ENCODE data around the gene SST. TPM values are rescaled to one million over a fixed set of nuclear protein-coding genes. Genes with fewer than 3 reads are reported as not detected.

The SST gene
- polyA plus RNA-seq, 1 donor from 2014 or later: 9.7 TPM

DNA sequence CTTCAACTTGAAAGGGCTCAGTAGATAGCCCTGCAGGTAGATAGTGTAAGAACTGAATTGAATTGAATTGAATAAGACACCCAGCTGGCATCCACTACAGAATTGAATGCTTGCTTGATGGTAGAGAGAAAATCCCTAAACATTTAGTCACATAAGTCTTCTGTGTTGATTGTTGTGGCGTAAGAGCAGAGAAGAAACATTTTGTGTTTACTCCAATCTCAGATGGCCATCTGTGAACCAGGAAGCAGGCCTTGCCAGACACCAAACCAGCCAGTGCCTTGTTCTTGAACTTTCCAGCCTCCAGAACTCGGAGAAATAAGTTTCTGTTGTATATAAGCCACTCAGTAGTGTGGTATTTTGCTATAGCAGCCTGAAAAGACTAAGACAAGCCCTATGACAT lies 43.6 kb downstream of the SST start:
- H3F3A ChIP-seq (ENCODE audit: insufficient read depth, low read length, poor library complexity, severe bottlenecking): no peaks in the 10 kb centered on the region
- no peak overlapping the region for H2AFZ ChIP-seq (ENCODE audit: low read depth, low read length)
- no peaks in the 10 kb centered on the region for H4K20me1 ChIP-seq (ENCODE audit: insufficient read depth)
- TF ChIP-seq MXI1 (conservative IDR thresholded peaks at IDR 0.05; ENCODE audit: poor library complexity, severe bottlenecking) (no peak), EZH2 (IDR thresholded peaks at IDR 0.05; ENCODE audit: borderline replicate concordance, insufficient read depth, low read length, poor library complexity, severe bottlenecking) (no peak), RAD21 (conservative IDR thresholded peaks at IDR 0.05) (no peak), EP300 (conservative IDR thresholded peaks at IDR 0.05; ENCODE audit: poor library complexity, severe bottlenecking) (no peak), POLR2AphosphoS5 (IDR thresholded peaks at IDR 0.05) (no peak), TAF1 (IDR thresholded peaks at IDR 0.05; ENCODE audit: low read depth) (no peak), SMC3 (conservative IDR thresholded peaks at IDR 0.05; ENCODE audit: poor library complexity) (no peak)
- TF ChIP-seq, protein P1, sequence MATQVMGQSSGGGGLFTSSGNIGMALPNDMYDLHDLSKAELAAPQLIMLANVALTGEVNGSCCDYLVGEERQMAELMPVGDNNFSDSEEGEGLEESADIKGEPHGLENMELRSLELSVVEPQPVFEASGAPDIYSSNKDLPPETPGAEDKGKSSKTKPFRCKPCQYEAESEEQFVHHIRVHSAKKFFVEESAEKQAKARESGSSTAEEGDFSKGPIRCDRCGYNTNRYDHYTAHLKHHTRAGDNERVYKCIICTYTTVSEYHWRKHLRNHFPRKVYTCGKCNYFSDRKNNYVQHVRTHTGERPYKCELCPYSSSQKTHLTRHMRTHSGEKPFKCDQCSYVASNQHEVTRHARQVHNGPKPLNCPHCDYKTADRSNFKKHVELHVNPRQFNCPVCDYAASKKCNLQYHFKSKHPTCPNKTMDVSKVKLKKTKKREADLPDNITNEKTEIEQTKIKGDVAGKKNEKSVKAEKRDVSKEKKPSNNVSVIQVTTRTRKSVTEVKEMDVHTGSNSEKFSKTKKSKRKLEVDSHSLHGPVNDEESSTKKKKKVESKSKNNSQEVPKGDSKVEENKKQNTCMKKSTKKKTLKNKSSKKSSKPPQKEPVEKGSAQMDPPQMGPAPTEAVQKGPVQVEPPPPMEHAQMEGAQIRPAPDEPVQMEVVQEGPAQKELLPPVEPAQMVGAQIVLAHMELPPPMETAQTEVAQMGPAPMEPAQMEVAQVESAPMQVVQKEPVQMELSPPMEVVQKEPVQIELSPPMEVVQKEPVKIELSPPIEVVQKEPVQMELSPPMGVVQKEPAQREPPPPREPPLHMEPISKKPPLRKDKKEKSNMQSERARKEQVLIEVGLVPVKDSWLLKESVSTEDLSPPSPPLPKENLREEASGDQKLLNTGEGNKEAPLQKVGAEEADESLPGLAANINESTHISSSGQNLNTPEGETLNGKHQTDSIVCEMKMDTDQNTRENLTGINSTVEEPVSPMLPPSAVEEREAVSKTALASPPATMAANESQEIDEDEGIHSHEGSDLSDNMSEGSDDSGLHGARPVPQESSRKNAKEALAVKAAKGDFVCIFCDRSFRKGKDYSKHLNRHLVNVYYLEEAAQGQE (IDR thresholded peaks at IDR 0.05; ENCODE audit: borderline replicate concordance): no peak
- TF ChIP-seq, protein P2, sequence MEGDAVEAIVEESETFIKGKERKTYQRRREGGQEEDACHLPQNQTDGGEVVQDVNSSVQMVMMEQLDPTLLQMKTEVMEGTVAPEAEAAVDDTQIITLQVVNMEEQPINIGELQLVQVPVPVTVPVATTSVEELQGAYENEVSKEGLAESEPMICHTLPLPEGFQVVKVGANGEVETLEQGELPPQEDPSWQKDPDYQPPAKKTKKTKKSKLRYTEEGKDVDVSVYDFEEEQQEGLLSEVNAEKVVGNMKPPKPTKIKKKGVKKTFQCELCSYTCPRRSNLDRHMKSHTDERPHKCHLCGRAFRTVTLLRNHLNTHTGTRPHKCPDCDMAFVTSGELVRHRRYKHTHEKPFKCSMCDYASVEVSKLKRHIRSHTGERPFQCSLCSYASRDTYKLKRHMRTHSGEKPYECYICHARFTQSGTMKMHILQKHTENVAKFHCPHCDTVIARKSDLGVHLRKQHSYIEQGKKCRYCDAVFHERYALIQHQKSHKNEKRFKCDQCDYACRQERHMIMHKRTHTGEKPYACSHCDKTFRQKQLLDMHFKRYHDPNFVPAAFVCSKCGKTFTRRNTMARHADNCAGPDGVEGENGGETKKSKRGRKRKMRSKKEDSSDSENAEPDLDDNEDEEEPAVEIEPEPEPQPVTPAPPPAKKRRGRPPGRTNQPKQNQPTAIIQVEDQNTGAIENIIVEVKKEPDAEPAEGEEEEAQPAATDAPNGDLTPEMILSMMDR (IDR thresholded peaks at IDR 0.05; ENCODE audit: poor library complexity, severe bottlenecking): no peak
- no peak overlapping the region for H3K9ac ChIP-seq (ENCODE audit: low read length)
- H3K4me3 ChIP-seq (ENCODE audit: low read length): no peak overlapping the region
- H3K9me3 ChIP-seq (ENCODE audit: low read length): no peaks in the 10 kb centered on the region
- H3K27me3 ChIP-seq (ENCODE audit: insufficient read depth, low read depth, low read length): peaks cover 16% of the 10 kb centered on the region
- H3K79me2 ChIP-seq (replicated peaks; ENCODE audit: insufficient read depth, low read length): no peaks in the 10 kb centered on the region
- H3K36me3 ChIP-seq (ENCODE audit: insufficient read depth, low read length): no peaks in the 10 kb centered on the region
- no peaks in the 10 kb centered on the region for H3K9me2 ChIP-seq (ENCODE audit: insufficient read depth, low read length)
- H3K27ac ChIP-seq (ENCODE audit: low read length): no peak overlapping the region
- H3K4me2 ChIP-seq (ENCODE audit: low read length): no peak overlapping the region

DNA sequence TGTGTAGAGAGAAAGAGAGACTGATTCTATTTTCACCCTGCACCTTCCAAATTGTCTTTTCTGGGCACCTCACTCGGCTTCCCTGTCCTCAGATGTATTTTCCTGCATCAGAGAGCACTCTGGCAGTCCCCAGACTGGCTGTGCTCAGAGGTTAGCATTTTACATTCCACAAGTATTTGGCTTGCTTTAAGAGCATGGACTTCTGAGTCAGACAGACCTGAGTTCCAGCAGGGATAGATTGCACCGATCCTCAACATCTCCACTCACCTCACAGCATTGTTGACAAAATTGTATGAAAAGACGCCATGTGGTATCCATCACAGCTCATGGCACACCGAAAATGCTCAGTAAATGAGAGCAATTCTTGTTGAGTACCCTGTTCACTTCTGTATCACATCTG lies 45.6 kb downstream of the SST start:
- Histone ChIP-seq H4K20me1 (ENCODE audit: insufficient read depth) (no peaks in the 10 kb centered on the region), H3K9me2 (ENCODE audit: insufficient read depth, low read length) (no peaks in the 10 kb centered on the region), H3F3A (ENCODE audit: insufficient read depth, low read length, poor library complexity, severe bottlenecking) (no peaks in the 10 kb centered on the region), H2AFZ (ENCODE audit: low read depth, low read length) (no peak overlapping the region), H3K27ac (ENCODE audit: low read length) (no peak overlapping the region), H3K79me2 (replicated peaks; ENCODE audit: insufficient read depth, low read length) (no peaks in the 10 kb centered on the region), H3K36me3 (ENCODE audit: insufficient read depth, low read length) (no peaks in the 10 kb centered on the region), H3K4me3 (ENCODE audit: low read length) (no peak overlapping the region), H3K9me3 (ENCODE audit: low read length) (no peaks in the 10 kb centered on the region), H3K4me2 (ENCODE audit: low read length) (no peak overlapping the region), H3K27me3 (ENCODE audit: insufficient read depth, low read depth, low read length) (peaks cover 16% of the 10 kb centered on the region), H3K9ac (ENCODE audit: low read length) (no peak overlapping the region)
- TF ChIP-seq EZH2 (IDR thresholded peaks at IDR 0.05; ENCODE audit: borderline replicate concordance, insufficient read depth, low read length, poor library complexity, severe bottlenecking) (no peak), EP300 (conservative IDR thresholded peaks at IDR 0.05; ENCODE audit: poor library complexity, severe bottlenecking) (no peak), POLR2AphosphoS5 (IDR thresholded peaks at IDR 0.05) (no peak), RAD21 (conservative IDR thresholded peaks at IDR 0.05) (no peak), MXI1 (conservative IDR thresholded peaks at IDR 0.05; ENCODE audit: poor library complexity, severe bottlenecking) (no peak), SMC3 (conservative IDR thresholded peaks at IDR 0.05; ENCODE audit: poor library complexity) (no peak), TAF1 (IDR thresholded peaks at IDR 0.05; ENCODE audit: low read depth) (no peak)
- TF ChIP-seq, protein P1 (IDR thresholded peaks at IDR 0.05; ENCODE audit: borderline replicate concordance): no peak
- TF ChIP-seq, protein P2 (IDR thresholded peaks at IDR 0.05; ENCODE audit: poor library complexity, severe bottlenecking): no peak

All from neural cell (in vitro differentiated cells).